ENCODE data around the gene IGFBP6. TPM values are rescaled to one million over a fixed set of nuclear protein-coding genes. Genes with fewer than 3 reads are reported as not detected.

IGFBP6 gene
- total and polyA plus RNA-seq, 7 donors, result 3.0 to 444 (median 133) TPM

- H3K27me3 ChIP-seq, result no peaks in the 10 kb centered on the region
- peak within 1 kb of the TSS; percentile 51 to 74 (median 61) for H3K4me3 ChIP-seq
- intact Hi-C loops (cut with DNase I), result loop anchor here (2.0 to 5.0 kb wide), 2 partner anchors 29 to 453 kb away; partner anchors contain the start of genes SPRYD3 and TARBP2
- H3K4me1 ChIP-seq, result peaks cover 0 to 91% (median 87%) of the 10 kb centered on the region in 4 donors
- WGBS, 2 donors, result 22 to 44% methylated on average over 20 of the region's 20 CpGs
- peak within 1 kb of the TSS; percentile 97 to 100 (median 98) for H3K27ac ChIP-seq
- peak; percentile 95 for DNase-seq
- TF ChIP-seq EP300 (IDR thresholded peaks at IDR 0.05) (peak in 1 of 4 donors; percentile 64), POLR2A (IDR thresholded peaks at IDR 0.05) (peak; percentile 38 to 54), POLR2AphosphoS5 (IDR thresholded peaks at IDR 0.05) (peak; percentile 44 to 74 (median 56)), CTCF (IDR thresholded peaks at IDR 0.05) (no peak)
- H3K9me3 ChIP-seq, result no peaks in the 10 kb centered on the region
- H3K36me3 ChIP-seq, result peaks cover 0 to 9% (median 0%) of the 10 kb centered on the region in 4 donors
Observed at GRCh38 chr12:53049571-53050318, 47.7 kb upstream of the IGFBP6 start, which contains the start of gene TNS2. TNS2 (plus strand) TSS chr12:53050065; CDS start chr12:53050186, 121 bp downstream.

- DNase-seq, result no peak
- intact Hi-C loops (cut with DNase I), result loop anchor here (5.0 kb wide), 1 partner anchor 452 kb away; the partner anchor contains the start of gene TARBP2
- no peaks in the 10 kb centered on the region for H3K27me3 ChIP-seq
- TF ChIP-seq CTCF (IDR thresholded peaks at IDR 0.05), result no peak
- no peak for TF ChIP-seq POLR2AphosphoS5 (IDR thresholded peaks at IDR 0.05)
- peaks cover 0 to 14% (median 0%) of the 10 kb centered on the region in 4 donors for H3K36me3 ChIP-seq
- H3K4me1 ChIP-seq, result peaks cover 0 to 91% (median 86%) of the 10 kb centered on the region in 4 donors
- H3K27ac ChIP-seq, result peak overlapping the region; percentile 97 to 100 (median 98)
- WGBS, 2 donors, result 80 to 87% methylated on average over 2 of the region's 2 CpGs
- no peaks in the 10 kb centered on the region for H3K9me3 ChIP-seq
- H3K4me3 ChIP-seq, result peak overlapping the region; percentile 51 to 74 (median 61)
Observed at GRCh38 chr12:53050426-53051057, 46.9 kb upstream of the IGFBP6 start.

GRCh38 chr12:53051058-53051880 is 46.2 kb upstream of the IGFBP6 start:
- peak in 2 of 4 donors; percentile 6 to 39 for TF ChIP-seq EP300 (IDR thresholded peaks at IDR 0.05)
- peak; percentile 66 to 85 (median 76) for TF ChIP-seq POLR2AphosphoS5 (IDR thresholded peaks at IDR 0.05)
- peak in 3 of 4 experiments; percentile 29 to 70 (median 30) for TF ChIP-seq CTCF (IDR thresholded peaks at IDR 0.05)
- TF ChIP-seq POLR2A (IDR thresholded peaks at IDR 0.05), result no peak
- peaks cover 0 to 86% (median 79%) of the 10 kb centered on the region in 4 donors for H3K4me1 ChIP-seq

GRCh38 chr12:53051881-53052412 is 45.5 kb upstream of the IGFBP6 start:
- peak overlapping the region; percentile 51 to 74 (median 61) for H3K4me3 ChIP-seq
- intact Hi-C loops (cut with DNase I), result loop anchor here (5.0 kb wide), 1 partner anchor 450 kb away; the partner anchor contains the start of gene TARBP2
- H3K4me1 ChIP-seq, result peaks cover 0 to 82% (median 77%) of the 10 kb centered on the region in 4 donors
- no peak for TF ChIP-seq POLR2A (IDR thresholded peaks at IDR 0.05)
- H3K36me3 ChIP-seq, result peaks cover 0 to 28% (median 0%) of the 10 kb centered on the region in 4 donors
- H3K27ac ChIP-seq, result peak overlapping the region; percentile 97 to 100 (median 98)
- peak; percentile 72 for DNase-seq
- H3K9me3 ChIP-seq, result no peaks in the 10 kb centered on the region
- 53 to 73% methylated on average over 7 of the region's 7 CpGs for WGBS, 2 donors
- H3K27me3 ChIP-seq, result no peaks in the 10 kb centered on the region

More at GRCh38 chr12:53051058-53051880, 46.2 kb upstream of the IGFBP6 start:
- peak overlapping the region; percentile 51 to 74 (median 61) for H3K4me3 ChIP-seq
- peak overlapping the region; percentile 97 to 100 (median 98) for H3K27ac ChIP-seq
- no peaks in the 10 kb centered on the region for H3K27me3 ChIP-seq
- WGBS, 2 donors, result 52 to 66% methylated on average over 11 of the region's 11 CpGs
- intact Hi-C loops (cut with DNase I), result loop anchor here (5.0 kb wide), 1 partner anchor 451 kb away; the partner anchor contains the start of gene TARBP2
- no peaks in the 10 kb centered on the region for H3K9me3 ChIP-seq
- peaks cover 0 to 21% (median 0%) of the 10 kb centered on the region in 4 donors for H3K36me3 ChIP-seq
- peak; percentile 95 for DNase-seq

Data from sigmoid colon (tissue), 7 donors.